IgD-negative memory B cell (primary cell): ENCODE measurements around the gene PSMD14. TPM values are rescaled to one million over a fixed set of nuclear protein-coding genes. Genes with fewer than 3 reads are reported as not detected.
"Not testable (repeated sequence)": the region's sequence is repeated elsewhere in the genome, so short reads cannot be mapped to it uniquely, and the experiment has no call there.

Experiments used
- H3K27ac Mint-ChIP-seq, 3 donors: one replicate each; pipeline ENCODE4 v1.8.0; 2020 to 2022; ENCODE audit warnings: mild to moderate bottlenecking in 3 of 3, mixed read lengths in 3 of 3, moderate library complexity in 1 of 3
- H3K27me3 Mint-ChIP-seq: one replicate; pipeline ENCODE4 v1.8.0; 2021; ENCODE audit warnings: mixed read lengths
- H3K36me3 Mint-ChIP-seq: one replicate; pipeline ENCODE4 v1.8.0; 2020; ENCODE audit warnings: mild to moderate bottlenecking, mixed read lengths
- H3K4me1 Mint-ChIP-seq, 3 donors: one replicate each; pipeline ENCODE4 v1.8.0; 2020 to 2022; ENCODE audit warnings: mixed read lengths in 3 of 3, mild to moderate bottlenecking in 1 of 3
- H3K4me3 Mint-ChIP-seq, 4 donors: one replicate each; pipeline ENCODE4 v1.8.0; 2020 to 2022; ENCODE audit warnings: mild to moderate bottlenecking in 4 of 4, mixed read lengths in 4 of 4, moderate library complexity in 3 of 4
- H3K9me3 Mint-ChIP-seq, 3 donors: one replicate each; pipeline ENCODE4 v1.8.0; 2020 to 2021; ENCODE audit warnings: mixed read lengths in 3 of 3, mild to moderate bottlenecking in 1 of 3
- polyA plus RNA-seq: library from polyadenylated mRNA; unstranded; fragments of 300-500 nt; fragmentation: Illumina TruSeq; gene quantifications from one replicate; pipeline ENCODE4 v1.2.3, GENCODE V29; 2021

PSMD14 gene
- 41.1 TPM for polyA plus RNA-seq

DNA sequence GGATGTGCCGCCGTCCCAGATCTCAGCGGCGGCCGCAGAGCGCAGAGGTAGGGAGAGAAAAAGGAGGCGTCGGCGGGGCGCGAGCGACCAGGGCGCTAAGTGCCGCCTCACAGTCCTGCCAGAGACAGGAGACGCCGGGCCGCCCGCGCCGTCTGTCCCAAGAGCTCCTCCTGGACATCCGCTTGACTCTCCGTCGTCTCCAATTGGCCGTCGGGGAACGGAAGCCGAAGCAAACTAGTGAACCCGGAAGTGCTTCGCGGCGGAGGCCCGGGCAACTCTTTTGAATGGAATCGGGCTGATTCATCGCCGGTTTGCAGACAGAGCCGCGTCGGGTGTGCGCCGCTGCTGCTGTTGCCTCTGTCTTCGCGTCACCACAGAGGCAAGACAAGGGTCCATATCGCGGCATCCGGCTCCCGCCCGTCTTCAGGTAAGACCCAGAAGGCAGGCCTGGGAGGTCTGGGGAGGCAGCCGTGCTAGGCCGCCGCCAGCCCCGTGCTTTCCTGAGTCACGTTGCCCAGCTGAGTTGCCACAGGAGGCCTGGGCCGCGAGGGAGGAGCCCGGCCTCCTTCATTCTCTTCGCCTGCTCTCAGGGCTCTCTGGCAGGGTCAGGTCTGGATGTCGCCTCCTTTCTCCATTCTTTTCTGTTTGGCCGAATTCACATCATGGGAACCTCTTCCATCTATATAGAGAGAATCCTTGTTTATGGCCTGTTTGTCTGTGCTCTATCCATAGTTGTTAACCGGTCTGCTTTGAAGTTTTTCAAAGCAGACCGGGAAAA lies at the start of gene PSMD14:
Gene PSMD14 (plus strand): TSS at position 248 of the 778 bp plus-strand sequence. CDS start 10,401 bp downstream, outside the sequence.
- Mint-ChIP-seq H3K4me1 (peaks cover 19 to 35% (median 31%) of the 10 kb centered on the region in 3 donors), H3K4me3 (peak within 1 kb of the TSS; percentile 98 to 99 (median 98)), H3K36me3 (peaks cover 3% of the 10 kb centered on the region), H3K9me3 (peaks cover 1 to 2% (median 1%) of the 10 kb centered on the region in 3 donors), H3K27me3 (no peaks in the 10 kb centered on the region), H3K27ac (peak within 1 kb of the TSS; percentile 91 to 98 (median 97))

DNA sequence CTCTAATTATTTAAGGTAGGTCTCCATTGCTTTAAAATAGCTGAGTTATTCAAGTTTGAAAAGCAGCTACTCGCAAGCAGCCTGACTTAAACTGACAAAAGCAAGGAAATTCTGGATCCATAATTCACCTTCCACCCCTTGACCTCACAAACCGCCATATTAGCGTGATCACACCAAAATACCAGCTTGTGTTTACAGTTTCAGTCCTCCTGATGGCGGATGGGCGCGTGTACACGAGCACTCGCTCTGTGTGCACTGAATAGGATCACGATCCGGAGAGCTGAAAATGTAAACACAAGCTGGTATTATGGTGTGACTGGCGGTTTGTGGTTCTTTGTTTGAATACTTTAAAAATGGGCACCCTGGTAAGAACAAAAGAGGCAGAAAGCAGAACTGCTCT lies 42.4 kb upstream of the PSMD14 start:
- Mint-ChIP-seq H3K27me3 (no peaks in the 10 kb centered on the region), H3K9me3 (no peaks in the 10 kb centered on the region), H3K4me3 (no peak overlapping the region), H3K27ac (no peak overlapping the region), H3K36me3 (no peaks in the 10 kb centered on the region), H3K4me1 (no peaks in the 10 kb centered on the region)

- Mint-ChIP-seq H3K27me3 (no peaks in the 10 kb centered on the region), H3K4me1 (peaks cover 0 to 5% (median 3%) of the 10 kb centered on the region in 3 donors), H3K36me3 (no peaks in the 10 kb centered on the region), H3K27ac (no peak overlapping the region), H3K9me3 (no peaks in the 10 kb centered on the region), H3K4me3 (no peak overlapping the region)
Measured at GRCh38 chr2:161269111-161269510, 39.1 kb upstream of the PSMD14 start.

DNA sequence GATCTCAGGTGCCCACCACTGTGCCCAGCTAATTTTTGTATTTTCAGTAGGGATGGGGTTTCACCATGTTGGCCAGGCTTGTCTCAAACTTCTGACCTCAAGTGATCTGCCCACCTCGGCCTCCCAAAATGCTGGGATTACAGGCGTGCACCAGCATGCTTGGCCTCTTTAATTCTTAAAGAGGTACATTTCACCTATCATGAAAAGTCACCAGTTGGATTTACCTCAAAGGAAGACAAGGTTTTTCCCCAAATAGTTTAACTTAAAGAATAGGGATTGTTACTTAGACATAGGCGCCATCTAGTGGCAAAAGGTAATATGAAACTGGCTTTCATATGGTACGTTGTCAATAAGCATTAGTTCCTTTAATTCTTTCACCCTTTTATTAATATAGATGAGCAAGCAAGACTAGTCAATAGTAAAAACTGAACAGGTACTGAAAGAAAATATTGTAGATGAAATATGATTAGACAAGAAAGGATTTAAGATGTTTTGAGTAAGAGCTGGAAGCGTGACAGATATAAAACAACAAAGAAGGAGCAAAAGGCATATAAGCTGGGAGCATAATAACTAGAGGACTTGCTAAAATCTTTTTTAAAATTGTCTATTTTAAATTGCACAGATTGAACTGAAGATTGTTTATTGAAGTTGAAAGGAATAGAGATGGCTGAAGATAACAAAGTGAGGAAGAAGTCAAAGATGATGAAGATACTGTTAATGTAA lies 35.0 kb upstream of the PSMD14 start:
- Mint-ChIP-seq H3K9me3 (no peaks in the 10 kb centered on the region), H3K27ac (no peak overlapping the region), H3K4me1 (peaks cover 0 to 5% (median 3%) of the 10 kb centered on the region in 3 donors), H3K27me3 (no peaks in the 10 kb centered on the region), H3K4me3 (no peak overlapping the region), H3K36me3 (no peaks in the 10 kb centered on the region)

DNA sequence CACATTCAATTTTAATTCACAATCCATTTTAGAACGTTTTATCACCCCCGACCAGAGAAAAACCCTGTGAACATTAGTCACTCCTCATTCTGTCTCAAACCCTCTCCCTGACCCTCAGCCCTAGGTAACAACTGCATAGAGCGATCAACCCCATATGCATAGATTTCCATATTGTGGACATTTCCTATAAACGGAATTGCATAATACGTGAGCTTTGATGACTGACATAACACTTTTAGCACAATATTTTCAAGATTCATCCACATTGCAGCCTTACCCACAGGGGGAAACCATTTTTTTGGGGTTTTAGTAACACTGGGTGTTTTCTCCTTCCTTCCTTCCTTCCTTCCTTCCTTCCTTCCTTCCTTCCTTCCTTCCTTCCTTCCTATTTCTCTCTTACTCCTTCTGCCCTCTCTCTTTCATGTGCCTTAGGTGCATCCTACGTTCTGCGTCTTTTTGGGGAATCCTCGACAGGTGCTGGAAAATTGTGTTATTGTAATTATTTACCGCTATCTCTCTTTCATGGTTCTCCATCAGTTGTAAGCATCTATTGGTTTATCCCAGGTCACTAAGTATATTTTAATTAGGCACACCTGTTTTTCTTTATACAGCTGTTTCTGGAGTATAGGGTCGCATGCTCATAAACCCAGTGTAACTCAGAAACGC lies 29.5 kb upstream of the PSMD14 start:
- not testable (repeated sequence) for H3K27ac Mint-ChIP-seq, H3K4me3 Mint-ChIP-seq, H3K27me3 Mint-ChIP-seq, H3K4me1 Mint-ChIP-seq, H3K9me3 Mint-ChIP-seq, H3K36me3 Mint-ChIP-seq

GRCh38 chr2:161279230-161279815 lies 28.9 kb upstream of the PSMD14 start:
- H3K27ac Mint-ChIP-seq, H3K36me3 Mint-ChIP-seq, H3K4me1 Mint-ChIP-seq, H3K27me3 Mint-ChIP-seq, H3K4me3 Mint-ChIP-seq, H3K9me3 Mint-ChIP-seq: not testable (repeated sequence)

DNA sequence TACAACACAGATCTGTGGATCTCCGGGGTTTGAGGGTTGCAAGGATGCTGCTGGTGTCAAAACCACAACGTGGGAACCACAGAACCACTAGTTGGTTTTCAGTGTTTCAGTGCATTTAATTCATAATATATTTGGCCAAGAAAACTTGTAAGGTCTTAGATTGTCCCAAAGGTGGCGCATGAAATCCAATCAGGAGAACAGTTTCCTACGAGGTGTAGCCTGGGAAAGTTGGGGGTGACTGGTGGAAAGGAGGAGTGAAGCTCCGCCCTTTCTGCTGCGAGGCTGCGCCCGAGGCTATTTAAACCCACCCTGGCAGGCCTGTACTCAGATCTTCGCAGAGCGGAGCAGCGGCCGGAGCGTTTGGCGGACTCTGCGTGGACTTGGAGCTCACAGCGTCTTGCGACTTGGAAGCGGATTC lies 27.3 kb upstream of the PSMD14 start:
- H3K27ac Mint-ChIP-seq, H3K9me3 Mint-ChIP-seq, H3K36me3 Mint-ChIP-seq, H3K27me3 Mint-ChIP-seq, H3K4me3 Mint-ChIP-seq, H3K4me1 Mint-ChIP-seq: not testable (repeated sequence)

DNA sequence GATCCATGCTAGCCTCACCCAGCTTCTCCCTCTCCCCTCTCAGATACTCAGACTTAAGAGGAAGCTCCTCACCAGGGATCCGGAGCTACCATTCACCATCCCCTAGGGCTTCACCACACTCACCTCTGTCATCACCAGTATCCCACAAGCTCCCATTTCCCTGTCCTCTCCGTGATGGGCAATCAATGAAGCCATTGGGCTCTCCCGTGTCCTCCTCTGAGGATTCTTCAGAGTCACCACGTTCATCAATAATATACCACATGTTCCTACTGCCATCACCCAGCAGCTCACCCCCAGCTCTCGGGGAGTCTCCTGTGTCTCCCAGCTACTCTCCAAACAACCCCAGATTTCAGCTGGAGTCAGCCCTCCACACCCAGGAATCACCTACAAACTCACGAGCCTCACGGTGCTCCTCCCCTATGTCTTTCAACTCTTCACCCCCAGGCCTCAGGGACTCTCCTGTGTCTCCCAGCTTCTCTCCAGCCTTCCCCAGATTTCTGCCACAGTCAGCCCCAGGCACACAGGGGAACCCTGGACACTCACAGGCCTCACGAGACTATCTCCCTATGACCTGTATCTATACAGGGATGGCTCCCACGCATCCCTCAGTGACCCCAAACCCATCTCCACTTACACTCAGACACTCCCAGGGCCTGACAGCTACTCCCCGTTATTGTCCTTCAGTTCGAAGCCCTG lies 26.5 kb upstream of the PSMD14 start:
- H3K4me1 Mint-ChIP-seq, H3K36me3 Mint-ChIP-seq, H3K27ac Mint-ChIP-seq, H3K27me3 Mint-ChIP-seq, H3K4me3 Mint-ChIP-seq, H3K9me3 Mint-ChIP-seq: not testable (repeated sequence)

GRCh38 chr2:161282311-161282644 lies 25.9 kb upstream of the PSMD14 start:
- H3K36me3 Mint-ChIP-seq, H3K27me3 Mint-ChIP-seq, H3K27ac Mint-ChIP-seq, H3K4me1 Mint-ChIP-seq, H3K9me3 Mint-ChIP-seq, H3K4me3 Mint-ChIP-seq: not testable (repeated sequence)

DNA sequence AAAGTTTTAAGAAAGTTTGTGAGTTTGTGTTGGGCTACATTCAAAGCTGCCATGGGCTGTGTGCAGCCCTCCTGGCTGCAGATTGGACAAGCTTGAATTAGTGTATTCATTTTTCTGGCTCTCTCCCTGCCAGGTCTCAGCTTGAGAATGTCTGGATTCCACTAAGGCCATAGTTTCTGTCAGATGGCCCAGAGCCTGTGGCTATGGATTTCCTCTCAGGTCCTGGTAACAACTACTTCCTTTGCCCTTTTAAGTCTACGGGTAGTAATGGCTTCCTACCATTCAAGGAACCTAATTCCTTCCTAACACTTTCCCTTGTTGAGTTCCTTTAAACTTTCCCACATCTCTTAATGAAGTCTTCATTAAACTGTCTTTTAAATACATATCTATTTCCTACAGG lies 24.3 kb upstream of the PSMD14 start:
- Mint-ChIP-seq H3K36me3 (no peaks in the 10 kb centered on the region), H3K9me3 (no peaks in the 10 kb centered on the region), H3K27ac (no peak overlapping the region), H3K4me3 (no peak overlapping the region), H3K27me3 (peaks cover 12% of the 10 kb centered on the region), H3K4me1 (peaks cover 0 to 2% (median 0%) of the 10 kb centered on the region in 3 donors)

DNA sequence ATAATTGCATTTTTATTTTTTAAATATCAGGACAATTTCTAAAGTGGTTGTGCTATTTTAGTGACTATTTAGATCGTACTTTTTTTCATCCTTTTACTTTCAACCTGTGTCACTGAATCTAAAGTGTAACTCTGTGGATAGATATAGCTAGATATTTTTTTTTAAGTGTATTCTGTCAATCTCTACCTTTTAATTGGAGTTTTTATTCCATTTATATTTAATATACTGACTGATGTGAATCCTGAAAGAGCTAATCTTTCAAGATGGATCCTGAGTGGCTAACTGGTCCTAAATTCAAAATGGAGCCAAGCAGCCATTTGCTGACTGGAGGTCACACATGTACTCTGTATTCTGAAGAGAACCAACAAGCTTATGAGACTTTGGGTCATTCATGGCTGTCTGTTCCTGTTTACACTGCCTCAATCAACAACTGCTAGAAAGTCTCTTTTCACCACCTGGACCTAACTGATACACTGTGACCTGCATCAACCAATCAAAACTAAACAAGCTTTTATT lies 4.6 kb upstream of the PSMD14 start:
- H3K9me3 Mint-ChIP-seq = peaks cover 4 to 9% (median 5%) of the 10 kb centered on the region in 3 donors
- H3K27me3 Mint-ChIP-seq = peaks cover 5% of the 10 kb centered on the region
- H3K4me3 Mint-ChIP-seq = no peak overlapping the region
- H3K36me3 Mint-ChIP-seq = peaks cover 6% of the 10 kb centered on the region
- H3K4me1 Mint-ChIP-seq = peaks cover 7 to 13% (median 9%) of the 10 kb centered on the region in 3 donors
- H3K27ac Mint-ChIP-seq = no peak overlapping the region

DNA sequence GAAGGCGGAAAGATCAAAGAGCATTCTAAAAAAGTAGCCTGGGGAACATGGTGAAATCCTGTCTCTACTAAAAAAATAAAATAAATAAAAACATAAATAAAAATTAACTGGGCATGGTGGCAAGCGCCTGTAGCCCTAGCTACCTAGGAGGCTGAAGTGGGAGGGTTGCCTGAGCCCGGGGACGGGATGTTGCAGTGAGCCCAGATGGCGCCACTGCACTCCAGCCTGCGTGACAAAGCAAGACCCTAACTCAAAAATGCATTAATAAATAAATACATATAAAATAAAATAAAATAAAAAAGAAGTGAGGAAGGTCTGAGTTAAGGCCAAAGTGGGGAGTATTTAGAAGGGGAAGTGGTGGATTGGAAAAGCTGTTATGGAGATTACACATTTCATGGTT lies 1.3 kb upstream of the PSMD14 start:
- peaks cover 4% of the 10 kb centered on the region for H3K36me3 Mint-ChIP-seq
- peak overlapping the region in 3 of 4 donors; percentile 98 to 99 (median 99) for H3K4me3 Mint-ChIP-seq
- peaks cover 2% of the 10 kb centered on the region for H3K27me3 Mint-ChIP-seq
- peaks cover 15 to 27% (median 24%) of the 10 kb centered on the region in 3 donors for H3K4me1 Mint-ChIP-seq
- H3K27ac Mint-ChIP-seq = no peak overlapping the region
- peaks cover 4 to 9% (median 5%) of the 10 kb centered on the region in 3 donors for H3K9me3 Mint-ChIP-seq

GRCh38 chr2:161307676-161308075 lies 549 bp upstream of the PSMD14 start:
- H3K27ac Mint-ChIP-seq = peak overlapping the region; percentile 91 to 98 (median 97)
- H3K9me3 Mint-ChIP-seq = peaks cover 4 to 6% (median 5%) of the 10 kb centered on the region in 3 donors
- H3K4me3 Mint-ChIP-seq = peak overlapping the region; percentile 98 to 99 (median 98)
- peaks cover 16 to 31% (median 26%) of the 10 kb centered on the region in 3 donors for H3K4me1 Mint-ChIP-seq
- peaks cover under 1% of the 10 kb centered on the region for H3K27me3 Mint-ChIP-seq
- peaks cover under 1% of the 10 kb centered on the region for H3K36me3 Mint-ChIP-seq

DNA sequence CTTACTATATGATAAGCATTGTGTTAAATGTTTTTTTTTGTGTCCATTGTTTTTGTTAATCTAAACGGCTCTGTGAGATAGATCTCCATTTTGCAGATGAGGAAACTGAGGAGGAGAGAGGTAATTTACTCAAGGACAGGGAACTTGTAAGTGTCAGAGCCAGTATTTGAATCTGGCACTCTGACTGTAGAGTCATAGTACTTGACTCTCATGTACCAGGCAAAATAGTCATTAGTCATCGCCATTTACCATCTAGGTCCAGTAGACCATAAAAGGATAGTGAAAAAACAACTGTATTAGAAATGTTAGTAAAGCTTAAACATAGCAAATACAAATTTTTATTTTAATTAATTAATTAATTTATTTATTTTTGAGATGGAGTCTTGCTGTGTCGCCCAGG lies 4.8 kb downstream of the PSMD14 start:
- Mint-ChIP-seq H3K4me1 (peaks cover 21 to 38% (median 37%) of the 10 kb centered on the region in 3 donors), H3K27ac (no peak overlapping the region), H3K27me3 (no peaks in the 10 kb centered on the region), H3K4me3 (peak overlapping the region in 1 of 4 donors; percentile 41), H3K9me3 (no peaks in the 10 kb centered on the region), H3K36me3 (peaks cover 5% of the 10 kb centered on the region)
